ENCODE data around the gene EXT2. TPM values are rescaled to one million over a fixed set of nuclear protein-coding genes. Genes with fewer than 3 reads are reported as not detected.

Gene EXT2
- total and polyA plus RNA-seq, 2 donors from 2014 or later = 29.8 to 54.1 TPM

DNA sequence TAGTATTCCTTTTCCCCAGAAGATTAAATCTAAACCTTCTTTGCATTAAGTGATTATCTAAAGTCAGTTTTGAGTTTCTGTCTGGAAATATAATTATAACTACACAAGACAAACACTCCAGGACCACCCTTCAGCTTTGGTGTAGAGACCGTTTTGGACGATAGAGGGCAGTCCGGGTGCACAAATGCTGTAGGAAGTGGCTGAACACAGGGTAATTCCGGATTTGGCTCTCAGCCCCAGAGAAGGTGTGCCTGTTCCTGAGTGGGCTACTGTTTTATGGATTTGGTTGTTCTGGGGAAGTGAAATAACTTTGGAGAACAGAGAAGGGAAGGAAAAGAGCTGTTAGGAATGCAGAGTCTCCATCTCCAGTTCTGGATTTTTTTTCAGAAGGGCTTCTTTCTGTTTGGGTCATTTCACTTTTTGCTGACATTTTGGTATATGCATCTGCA, 14.8 kb downstream of the EXT2 start:
- Histone ChIP-seq H3K36me3 (ENCODE audit: control insufficient read depth in 2 of 3, insufficient read depth in 3 of 3, low read length in 3 of 3) (peaks cover 3 to 27% (median 22%) of the 10 kb centered on the region in 3 donors), H3K27ac (ENCODE audit: low read depth in 2 of 2, low read length in 2 of 2) (no peak overlapping the region), H3K4me3 (ENCODE audit: low read length in 3 of 3) (no peak overlapping the region), H3K9me3 (ENCODE audit: control insufficient read depth in 2 of 3, insufficient read depth in 1 of 3, low read length in 3 of 3) (no peaks in the 10 kb centered on the region), H3K9ac (ENCODE audit: low read length in 3 of 3) (no peak overlapping the region), H3K4me1 (ENCODE audit: control insufficient read depth in 2 of 3, insufficient read depth in 2 of 3, low read depth in 1 of 3, low read length in 3 of 3) (no peaks in the 10 kb centered on the region), H3K27me3 (ENCODE audit: control insufficient read depth, insufficient read depth, low read length) (no peaks in the 10 kb centered on the region)
- FAIRE-seq (peak; percentile 63), DNase-seq (peak in 3 of 5 donors; percentile 62 to 75 (median 64))
- intact Hi-C loops (cut with DNase I) = loop anchor here (10.0 kb wide), 1 partner anchor 425 kb away; no protein-coding TSS in a partner anchor
- TF ChIP-seq, protein P1, sequence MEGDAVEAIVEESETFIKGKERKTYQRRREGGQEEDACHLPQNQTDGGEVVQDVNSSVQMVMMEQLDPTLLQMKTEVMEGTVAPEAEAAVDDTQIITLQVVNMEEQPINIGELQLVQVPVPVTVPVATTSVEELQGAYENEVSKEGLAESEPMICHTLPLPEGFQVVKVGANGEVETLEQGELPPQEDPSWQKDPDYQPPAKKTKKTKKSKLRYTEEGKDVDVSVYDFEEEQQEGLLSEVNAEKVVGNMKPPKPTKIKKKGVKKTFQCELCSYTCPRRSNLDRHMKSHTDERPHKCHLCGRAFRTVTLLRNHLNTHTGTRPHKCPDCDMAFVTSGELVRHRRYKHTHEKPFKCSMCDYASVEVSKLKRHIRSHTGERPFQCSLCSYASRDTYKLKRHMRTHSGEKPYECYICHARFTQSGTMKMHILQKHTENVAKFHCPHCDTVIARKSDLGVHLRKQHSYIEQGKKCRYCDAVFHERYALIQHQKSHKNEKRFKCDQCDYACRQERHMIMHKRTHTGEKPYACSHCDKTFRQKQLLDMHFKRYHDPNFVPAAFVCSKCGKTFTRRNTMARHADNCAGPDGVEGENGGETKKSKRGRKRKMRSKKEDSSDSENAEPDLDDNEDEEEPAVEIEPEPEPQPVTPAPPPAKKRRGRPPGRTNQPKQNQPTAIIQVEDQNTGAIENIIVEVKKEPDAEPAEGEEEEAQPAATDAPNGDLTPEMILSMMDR (IDR thresholded peaks at IDR 0.05; ENCODE audit: borderline replicate concordance, extremely low read depth, insufficient read depth) = peak; percentile 64

DNA sequence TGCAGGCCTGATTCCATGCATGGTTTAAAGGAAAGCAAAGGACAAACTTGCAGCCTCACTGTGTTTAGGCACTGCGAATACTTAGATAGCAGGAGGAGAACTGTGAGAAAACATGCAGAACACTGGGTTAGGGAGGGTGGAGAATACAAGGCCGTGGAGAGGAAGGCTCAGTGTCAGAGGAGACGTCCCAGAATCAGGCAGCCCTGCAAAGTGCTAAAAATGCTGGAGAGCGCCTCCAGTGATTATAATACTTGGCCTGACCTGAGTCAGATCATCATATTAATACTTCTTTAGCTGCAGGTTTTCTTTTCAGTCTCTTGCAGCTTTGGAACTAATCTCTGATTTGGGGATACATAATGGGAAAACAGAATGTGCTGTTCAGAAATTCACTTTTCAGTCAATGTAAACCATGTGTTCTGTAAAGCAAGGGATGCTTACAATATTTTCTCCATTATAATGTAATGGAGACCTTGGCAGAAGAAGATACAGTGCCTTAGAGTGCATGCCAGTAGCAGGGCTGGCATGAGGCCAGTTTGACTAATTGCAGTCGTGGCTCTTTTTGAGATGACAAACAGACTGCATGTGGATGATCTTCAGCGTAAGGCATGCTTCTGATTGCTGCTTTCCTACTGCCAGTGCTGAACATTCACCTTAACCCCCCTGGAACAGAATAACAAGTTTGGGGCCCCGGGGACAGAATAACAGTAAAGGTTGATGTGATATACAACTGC, 16.8 kb downstream of the EXT2 start:
- DNase-seq (no peak), FAIRE-seq (no peak)
- Histone ChIP-seq H3K27ac (ENCODE audit: low read depth in 2 of 2, low read length in 2 of 2) (no peak overlapping the region), H3K27me3 (ENCODE audit: control insufficient read depth, insufficient read depth, low read length) (no peaks in the 10 kb centered on the region), H3K9ac (ENCODE audit: low read length in 3 of 3) (no peak overlapping the region), H3K4me1 (ENCODE audit: control insufficient read depth in 2 of 3, insufficient read depth in 2 of 3, low read depth in 1 of 3, low read length in 3 of 3) (no peaks in the 10 kb centered on the region), H3K36me3 (ENCODE audit: control insufficient read depth in 2 of 3, insufficient read depth in 3 of 3, low read length in 3 of 3) (peaks cover 3 to 27% (median 26%) of the 10 kb centered on the region in 3 donors), H3K9me3 (ENCODE audit: control insufficient read depth in 2 of 3, insufficient read depth in 1 of 3, low read length in 3 of 3) (no peaks in the 10 kb centered on the region), H3K4me3 (ENCODE audit: low read length in 3 of 3) (no peak overlapping the region)
- TF ChIP-seq, protein P1 (IDR thresholded peaks at IDR 0.05; ENCODE audit: borderline replicate concordance, extremely low read depth, insufficient read depth) = no peak
- intact Hi-C loops (cut with DNase I) = loop anchor here (10.0 kb wide), 1 partner anchor 423 kb away; no protein-coding TSS in a partner anchor

DNA sequence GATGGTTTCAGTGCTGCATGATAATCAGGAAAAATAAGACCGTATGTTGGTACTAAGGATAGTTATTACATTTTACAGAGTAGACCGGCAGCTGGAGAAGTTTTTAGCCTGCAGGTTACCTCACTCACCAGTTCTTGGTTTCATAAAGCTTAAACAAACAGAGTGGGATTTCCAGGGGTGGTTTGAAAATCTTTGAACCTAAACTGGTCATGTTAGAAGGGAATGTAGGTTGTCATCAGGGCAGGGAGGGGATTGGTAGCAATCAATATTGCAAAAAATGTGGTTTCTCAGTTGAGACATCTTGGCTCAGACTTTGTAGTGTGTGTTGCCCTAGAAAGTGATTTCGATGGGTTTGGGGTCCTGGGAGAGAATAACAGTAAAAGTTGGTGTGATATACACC, 17.5 kb downstream of the EXT2 start:
- Histone ChIP-seq H3K27ac (ENCODE audit: low read depth in 2 of 2, low read length in 2 of 2) (no peak overlapping the region), H3K4me3 (ENCODE audit: low read length in 3 of 3) (no peak overlapping the region), H3K9ac (ENCODE audit: low read length in 3 of 3) (no peak overlapping the region), H3K27me3 (ENCODE audit: control insufficient read depth, insufficient read depth, low read length) (no peaks in the 10 kb centered on the region), H3K4me1 (ENCODE audit: control insufficient read depth in 2 of 3, insufficient read depth in 2 of 3, low read depth in 1 of 3, low read length in 3 of 3) (no peaks in the 10 kb centered on the region), H3K36me3 (ENCODE audit: control insufficient read depth in 2 of 3, insufficient read depth in 3 of 3, low read length in 3 of 3) (peaks cover 3 to 26% (median 24%) of the 10 kb centered on the region in 3 donors), H3K9me3 (ENCODE audit: control insufficient read depth in 2 of 3, insufficient read depth in 1 of 3, low read length in 3 of 3) (no peaks in the 10 kb centered on the region)
- TF ChIP-seq, protein P1 (IDR thresholded peaks at IDR 0.05; ENCODE audit: borderline replicate concordance, extremely low read depth, insufficient read depth) = no peak
- FAIRE-seq = no peak
- DNase-seq = no peak
- intact Hi-C loops (cut with DNase I) = loop anchor here (10.0 kb wide), 1 partner anchor 422 kb away; no protein-coding TSS in a partner anchor

All from kidney (tissue), 14 donors.